HepG2 (cell line): ENCODE data around the gene TEAD1.

Experiments used
- CTCF ChIP-seq: sonication (generic); formaldehyde crosslinking; IDR thresholded peaks from 2 replicates; pipeline ENCODE4 v1.5.0; 2020; ENCODE audit warnings: mild to moderate bottlenecking, missing genetic modification reagents, moderate library complexity
- EP300 ChIP-seq, 3 experiments: sonication (generic) in 1 of 3; formaldehyde crosslinking in 1 of 3; IDR thresholded peaks; 2 replicates each; pipeline versions ENCODE4 v1.5.1 to v1.6.1; 2011 to 2020; ENCODE audit warnings: low read depth in 2 of 3, low read length in 2 of 3, borderline replicate concordance in 1 of 3, improper control_type of control experiment in 1 of 3, mild to moderate bottlenecking in 1 of 3, missing genetic modification reagents in 1 of 3, moderate library complexity in 1 of 3
- FUBP1 ChIP-seq: sonication (generic); formaldehyde crosslinking; IDR thresholded peaks from 2 replicates; pipeline ENCODE4 v1.5.1; 2020; ENCODE audit warnings: missing genetic modification reagents, mild to moderate bottlenecking, borderline replicate concordance
- KAT8 ChIP-seq: IDR thresholded peaks from 2 replicates; pipeline ENCODE4 v1.6.1; 2016; ENCODE audit warnings: missing genetic modification reagents, missing compliant biosample characterization
- KLF13 ChIP-seq: sonication (generic); formaldehyde crosslinking; IDR thresholded peaks from 2 replicates; pipeline ENCODE4 v1.4.0; 2020; ENCODE audit warnings: mild to moderate bottlenecking, missing genetic modification reagents
- PHF20 ChIP-seq: sonication (generic); formaldehyde crosslinking; IDR thresholded peaks from 2 replicates; pipeline ENCODE4 v1.5.0; 2020; ENCODE audit warnings: mild to moderate bottlenecking, missing genetic modification reagents
- PHF21A ChIP-seq: sonication (generic); formaldehyde crosslinking; IDR thresholded peaks from 2 replicates; pipeline ENCODE4 v1.5.0; 2020; ENCODE audit warnings: mild to moderate bottlenecking, missing genetic modification reagents
- SIN3A ChIP-seq: IDR thresholded peaks from 2 replicates; pipeline ENCODE4 v1.6.1; 2011; ENCODE audit warnings: low read depth, mild to moderate bottlenecking, control low read depth, low read length, borderline replicate concordance
- SMC3 ChIP-seq: IDR thresholded peaks from 2 replicates; pipeline ENCODE4 v1.6.1; 2011; ENCODE audit warnings: low read length, improper control_type of control experiment
- TSC22D2 ChIP-seq: sonication (generic); formaldehyde crosslinking; IDR thresholded peaks from 2 replicates; pipeline ENCODE4 v1.5.1; 2020; ENCODE audit warnings: missing genetic modification reagents, mild to moderate bottlenecking, borderline replicate concordance
- ZNF12 ChIP-seq: sonication (generic); formaldehyde crosslinking; IDR thresholded peaks from 2 replicates; pipeline ENCODE4 v1.5.0; 2020; ENCODE audit warnings: missing genetic modification reagents
- ZNF138 ChIP-seq: sonication (generic); formaldehyde crosslinking; IDR thresholded peaks from 2 replicates; pipeline ENCODE4 v1.5.0; 2020; ENCODE audit warnings: mild to moderate bottlenecking, low read depth, missing genetic modification reagents
- ZNF740 ChIP-seq: sonication (generic); formaldehyde crosslinking; IDR thresholded peaks from 2 replicates; pipeline ENCODE4 v1.4.0; 2020; ENCODE audit warnings: missing genetic modification reagents
- ZNF781 ChIP-seq: sonication (generic); formaldehyde crosslinking; IDR thresholded peaks from 2 replicates; pipeline ENCODE4 v1.5.1; 2020; ENCODE audit warnings: borderline replicate concordance, mild to moderate bottlenecking, missing genetic modification reagents; ENCODE audit errors: not compliant biosample characterization

- no peak for TF ChIP-seq PHF21A (CRISPR knock-in tag)
- no peak for TF ChIP-seq SIN3A
- no peak for TF ChIP-seq EP300 (IDR thresholded peaks at IDR 0.05; ENCODE audit: low read depth in 2 of 2, low read length in 2 of 2)
- no peak for TF ChIP-seq EP300 (CRISPR knock-in tag; IDR thresholded peaks at IDR 0.05; ENCODE audit: borderline replicate concordance)
- TF ChIP-seq PHF20 (CRISPR knock-in tag): no peak
- TF ChIP-seq ZNF12 (CRISPR knock-in tag): no peak
- no peak for TF ChIP-seq SMC3
- no peak for TF ChIP-seq KAT8 (CRISPR knock-in tag)
- TF ChIP-seq FUBP1 (CRISPR knock-in tag): no peak
- TF ChIP-seq CTCF (CRISPR knock-in tag): no peak
- TF ChIP-seq ZNF781 (CRISPR knock-in tag): no peak
- TF ChIP-seq TSC22D2: no peak
- no peak for TF ChIP-seq KLF13 (CRISPR knock-in tag)
- no peak for TF ChIP-seq ZNF138
- no peak for TF ChIP-seq ZNF740 (CRISPR knock-in tag)
These were observed 133.4 kb downstream of the TEAD1 start for GRCh38 chr11:12807621-12808020.
